BLaER1 treated with 17β-estradiol and CSF1 and Interleukin-3, amounts not matched to agents 10 nM and 100 nM (cell line): ENCODE results near the gene SLC35B2.

Source experiments
- H3K27ac ChIP-seq, 11 experiments: shearing (Covaris generic); formaldehyde crosslinking; 2 replicates each; pipeline ENCODE4 v1.8.1; 2022
- H3K27me3 ChIP-seq, 11 experiments: shearing (Covaris generic); formaldehyde crosslinking; 2 replicates each; pipeline ENCODE4 v1.8.1; 2022
- H3K36me3 ChIP-seq, 11 experiments: shearing (Covaris generic); formaldehyde crosslinking; 2 replicates each; pipeline ENCODE4 v1.8.1; 2022
- H3K4me1 ChIP-seq, 10 experiments: shearing (Covaris generic); formaldehyde crosslinking; 2 replicates each; pipeline ENCODE4 v1.8.1; 2022
- H3K4me2 ChIP-seq, 11 experiments: shearing (Covaris generic); formaldehyde crosslinking; 2 replicates each; pipeline ENCODE4 v1.8.1; 2022
- H3K4me3 ChIP-seq, 10 experiments: shearing (Covaris generic); formaldehyde crosslinking; 2 replicates each; pipeline ENCODE4 v1.8.1; 2022
- H3K9ac ChIP-seq, 11 experiments: shearing (Covaris generic); formaldehyde crosslinking; 2 replicates each; pipeline ENCODE4 v1.8.1; 2022
- H3K9me3 ChIP-seq, 11 experiments: shearing (Covaris generic); formaldehyde crosslinking; replicated peaks in 1 of 11; 2 replicates each; pipeline ENCODE4 v1.8.1; 2022
- H4K20me1 ChIP-seq, 11 experiments: shearing (Covaris generic); formaldehyde crosslinking; 2 replicates each; pipeline ENCODE4 v1.8.1; 2022
- Cebpa-rat ChIP-seq, 11 experiments: shearing (Covaris generic); IDR thresholded peaks; 2 replicates each; pipeline ENCODE4 v1.8.1; 2022

The SLC35B2 gene

DNA sequence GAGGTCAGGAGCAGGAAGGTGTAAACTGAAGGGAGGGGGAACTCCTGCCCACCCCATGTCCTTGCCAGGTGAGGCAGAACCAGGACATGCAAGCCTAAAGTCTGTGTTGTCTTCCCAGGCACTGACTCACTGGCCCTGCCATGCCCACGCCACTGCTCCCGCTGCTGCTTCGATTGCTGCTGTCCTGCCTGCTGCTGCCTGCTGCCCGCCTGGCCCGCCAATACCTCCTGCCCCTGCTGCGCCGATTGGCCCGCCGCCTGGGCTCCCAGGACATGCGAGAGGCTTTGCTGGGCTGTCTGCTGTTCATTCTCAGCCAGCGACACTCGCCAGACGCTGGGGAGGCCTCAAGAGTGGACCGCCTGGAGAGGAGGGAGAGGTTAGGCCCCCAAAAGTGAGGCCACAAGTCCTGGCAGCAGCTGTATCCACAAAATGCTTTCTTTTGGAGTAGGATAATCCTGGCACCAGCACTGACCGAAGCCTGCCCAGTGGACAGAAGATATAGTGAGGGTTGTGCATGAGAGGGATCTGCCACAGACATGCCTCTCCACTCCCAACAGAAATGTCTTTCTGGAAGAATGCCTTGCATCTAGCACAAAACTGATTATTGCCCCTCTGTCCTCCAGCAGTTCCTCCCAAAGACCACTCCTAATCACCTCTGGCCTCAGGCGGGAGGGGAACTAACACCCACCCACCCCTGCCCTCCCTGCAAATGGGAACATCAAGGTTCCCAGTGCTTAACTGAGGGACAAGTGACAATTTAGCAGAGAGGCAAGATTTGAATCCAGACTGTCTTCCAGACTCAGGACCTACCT, 39.8 kb downstream of the SLC35B2 start:
- no peaks in the 10 kb centered on the region for H3K9me3 ChIP-seq
- peaks cover 44 to 63% (median 53%) of the 10 kb centered on the region in 10 experiments for H3K4me1 ChIP-seq
- no peak overlapping the region for H3K27ac ChIP-seq
- H3K4me2 ChIP-seq, result peak overlapping the region; percentile 44 to 98 (median 88); a peak in 20 of 22 replicates
- H3K4me3 ChIP-seq, result no peak overlapping the region
- TF ChIP-seq Cebpa-rat (IDR thresholded peaks at IDR 0.05), result no peak
- no peaks in the 10 kb centered on the region for H3K36me3 ChIP-seq
- H3K27me3 ChIP-seq, result peaks cover 0 to 3% (median 0%) of the 10 kb centered on the region in 11 experiments; a peak in 1 of 22 replicates
- 0 out of 22 replicates have a peak overlapping the region, but pooled peaks of 1 of the 11 experiments have one; percentile 8 for H3K9ac ChIP-seq
- no peaks in the 10 kb centered on the region; a peak in 2 of 22 replicates for H4K20me1 ChIP-seq

DNA sequence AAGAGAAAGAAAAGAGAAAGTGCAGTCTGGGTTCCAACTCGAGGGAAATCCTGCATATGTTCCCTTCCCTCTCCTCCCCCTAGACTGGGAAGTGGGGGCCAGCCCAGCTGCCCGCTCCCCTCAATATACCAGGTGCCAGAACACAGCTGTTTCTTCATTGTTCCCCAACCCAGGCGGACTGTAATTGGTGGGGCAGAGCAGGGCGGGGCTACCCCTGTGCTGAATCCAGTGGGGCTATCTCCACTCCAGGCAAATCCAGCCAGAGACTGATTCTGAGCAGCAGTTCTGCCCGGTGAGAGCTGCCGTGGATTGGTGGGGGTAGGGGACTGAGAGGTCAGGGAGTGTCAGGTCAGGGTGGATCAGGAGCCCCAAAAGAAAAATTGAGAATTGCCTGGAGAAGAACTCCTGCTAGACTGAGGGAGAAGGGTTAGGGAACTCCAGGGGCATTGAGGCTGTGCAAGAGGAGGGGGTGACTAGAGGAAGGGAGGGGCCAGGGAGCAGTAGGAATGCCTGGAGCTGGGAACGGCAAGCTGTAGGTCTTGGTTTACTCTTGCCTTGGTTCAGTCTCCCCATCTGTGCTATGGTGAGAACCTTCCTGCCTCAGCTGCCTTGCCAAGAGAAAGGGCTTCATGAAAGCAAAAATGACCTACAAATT, 40.5 kb downstream of the SLC35B2 start, which contains the start of gene MYMX:
Gene MYMX (plus strand): TSS at position 250 of the 655 bp plus-strand sequence. CDS start 546 bp downstream, outside the sequence.
- TF ChIP-seq Cebpa-rat (IDR thresholded peaks at IDR 0.05), result no peak

DNA sequence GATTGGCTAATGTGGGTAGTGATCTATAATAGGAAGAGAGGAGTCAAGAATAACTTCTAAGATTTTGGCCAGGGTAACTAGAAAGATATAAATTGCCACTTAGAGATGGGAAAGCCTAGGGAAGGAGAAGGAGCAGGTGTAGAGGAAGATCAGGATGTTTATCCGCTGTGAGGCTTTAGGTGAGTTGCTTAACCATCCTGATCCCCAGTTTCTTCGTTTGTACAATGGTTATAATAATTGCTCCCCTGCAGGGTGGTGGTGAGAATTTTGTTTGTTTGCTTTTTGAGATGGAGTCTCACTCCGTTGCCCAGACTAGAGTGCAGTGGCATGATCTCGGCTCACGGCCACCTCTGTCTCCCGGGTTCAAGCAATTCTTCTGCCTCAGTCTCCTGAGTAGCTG, 43.0 kb downstream of the SLC35B2 start:
- Histone ChIP-seq H3K27me3 (no peaks in the 10 kb centered on the region), H3K36me3 (no peaks in the 10 kb centered on the region)
- TF ChIP-seq Cebpa-rat (IDR thresholded peaks at IDR 0.05), result no peak

More for the DNA sequence above, 40.5 kb downstream of the SLC35B2 start, which contains the start of gene MYMX:
- no peak within 1 kb of the TSS for H3K4me3 ChIP-seq
- no peak within 1 kb of the TSS for H3K27ac ChIP-seq
- peaks cover 38 to 61% (median 47%) of the 10 kb centered on the region in 10 experiments for H3K4me1 ChIP-seq
- H3K9me3 ChIP-seq, result no peaks in the 10 kb centered on the region
- H3K27me3 ChIP-seq, result no peaks in the 10 kb centered on the region
- no peaks in the 10 kb centered on the region; a peak in 1 of 22 replicates for H4K20me1 ChIP-seq
- peak within 1 kb of the TSS; percentile 44 to 97 (median 55); a peak in 21 of 22 replicates for H3K4me2 ChIP-seq
- H3K9ac ChIP-seq, result peak within 1 kb of the TSS in 1 of 11 experiments; percentile 1; a peak in 1 of 22 replicates
- H3K36me3 ChIP-seq, result no peaks in the 10 kb centered on the region

DNA sequence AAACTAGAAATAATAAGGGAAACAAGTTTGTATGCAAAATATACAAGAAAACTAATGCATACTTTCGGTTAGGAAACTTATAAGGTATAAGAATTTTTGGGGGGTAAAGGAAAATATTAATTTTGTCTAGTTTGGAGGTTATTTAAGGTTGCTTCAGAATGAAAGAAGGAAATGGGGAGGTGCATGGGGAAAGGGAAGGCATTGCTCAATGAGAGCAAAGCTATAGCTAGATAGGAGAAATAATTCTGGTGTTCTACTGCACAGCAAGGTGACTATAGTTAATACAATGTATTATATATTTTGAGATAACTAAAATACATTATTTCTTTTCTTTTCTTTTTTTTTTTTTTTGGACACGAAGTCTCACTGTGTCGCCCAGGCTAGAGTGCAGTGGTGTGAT, 46.0 kb downstream of the SLC35B2 start:
- H3K4me2 ChIP-seq, result peak overlapping the region in 3 of 11 experiments; percentile 5 to 40 (median 25); a peak in 3 of 22 replicates
- no peaks in the 10 kb centered on the region for H3K9me3 ChIP-seq
- no peaks in the 10 kb centered on the region for H3K27me3 ChIP-seq
- H3K4me1 ChIP-seq, result peaks cover 0 to 20% (median 4%) of the 10 kb centered on the region in 10 experiments; a peak in 13 of 20 replicates
- H3K4me3 ChIP-seq, result no peak overlapping the region
- no peaks in the 10 kb centered on the region for H3K36me3 ChIP-seq
- no peaks in the 10 kb centered on the region for H4K20me1 ChIP-seq
- H3K9ac ChIP-seq, result no peak overlapping the region
- TF ChIP-seq Cebpa-rat (IDR thresholded peaks at IDR 0.05), result no peak
- H3K27ac ChIP-seq, result no peak overlapping the region

More for the DNA sequence above, 43.0 kb downstream of the SLC35B2 start:
- no peak overlapping the region for H3K9ac ChIP-seq
- H3K4me2 ChIP-seq, result no peak overlapping the region
- no peak overlapping the region for H3K27ac ChIP-seq
- no peak overlapping the region for H3K4me3 ChIP-seq
- H3K4me1 ChIP-seq, result peaks cover 26 to 50% (median 32%) of the 10 kb centered on the region in 10 experiments
- no peaks in the 10 kb centered on the region for H3K9me3 ChIP-seq
- no peaks in the 10 kb centered on the region for H4K20me1 ChIP-seq

DNA sequence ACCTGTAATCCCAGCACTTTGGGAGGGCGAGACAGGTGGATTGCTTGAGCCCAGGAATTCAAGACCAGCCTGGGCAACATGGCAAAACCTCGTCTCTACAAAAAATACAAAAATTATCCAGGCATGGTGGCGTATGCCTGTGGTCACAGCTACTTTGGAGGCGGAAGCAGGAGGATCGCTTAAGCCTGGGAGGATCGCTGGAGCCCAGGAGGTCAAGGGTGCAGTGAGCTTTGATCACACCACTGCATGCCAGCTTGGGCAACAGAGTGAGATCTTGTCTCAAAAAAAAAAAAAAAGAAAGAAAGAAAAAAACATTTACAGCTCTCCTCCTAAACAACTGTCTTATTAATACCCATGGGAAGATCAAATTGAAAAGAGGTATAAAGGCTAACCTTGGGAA, 49.4 kb downstream of the SLC35B2 start:
- no peak overlapping the region for H3K9ac ChIP-seq
- H3K4me2 ChIP-seq, result no peak overlapping the region
- TF ChIP-seq Cebpa-rat (IDR thresholded peaks at IDR 0.05), result no peak
- no peaks in the 10 kb centered on the region for H3K36me3 ChIP-seq
- H3K9me3 ChIP-seq, result no peaks in the 10 kb centered on the region
- H4K20me1 ChIP-seq, result no peaks in the 10 kb centered on the region
- H3K4me3 ChIP-seq, result no peak overlapping the region
- no peak overlapping the region for H3K27ac ChIP-seq
- no peaks in the 10 kb centered on the region for H3K27me3 ChIP-seq
- H3K4me1 ChIP-seq, result peaks cover 0 to 14% (median 2%) of the 10 kb centered on the region in 10 experiments; a peak in 4 of 20 replicates
